Panc1 (cell line): ENCODE data around the gene VTI1A. TPM values are rescaled to one million over a fixed set of nuclear protein-coding genes. Genes with fewer than 3 reads are reported as not detected.

Experiments
- ATAC-seq: fragments of 200-7000 bp; cut with Tn5 transposase; 2 replicates; pipeline ENCODE4 v1.9.1; 2020; ENCODE audit warnings: mild to moderate bottlenecking, moderate library complexity
- BruUV-seq: library from RNA; stranded (reverse); fragments of 400-500 nt; replicated peaks from 2 replicates; lab custom pipeline; 2021; lab: Mats Ljungman, UMichigan
- CTCF ChIA-PET: fragments of 300-600 bp; sonication (Branson Sonifier 250); formaldehyde crosslinking; loops from one replicate; lab custom pipeline; 2022; ENCODE audit warnings: antibody characterized with exemption; lab: Charles Lee
- POLR2A ChIA-PET: fragments of 300-600 bp; sonication (Branson Sonifier 250); formaldehyde crosslinking; loops from one replicate; lab custom pipeline; 2022; ENCODE audit warnings: antibody characterized with exemption; lab: Charles Lee
- DNase-seq: peaks from one replicate; pipeline ENCODE4 v3.0.0-alpha.2; 2010; ENCODE audit warnings: low read depth, low spot score
- H3K27ac ChIP-seq: 2 replicates; pipeline ENCODE4 v1.5.1; 2011; ENCODE audit warnings: mild to moderate bottlenecking, low read length, inconsistent platforms
- H3K27me3 ChIP-seq: fragments of 200-500 bp; sonication (Bioruptor generic); 2 replicates; pipeline ENCODE4 v1.6.0; 2014; ENCODE audit warnings: low read length, inconsistent platforms; ENCODE audit not compliant: control insufficient read depth, insufficient read depth
- H3K36me3 ChIP-seq: fragments of 200-500 bp; sonication (Bioruptor generic); 2 replicates; pipeline ENCODE4 v1.5.1; 2014; ENCODE audit warnings: inconsistent platforms, mild to moderate bottlenecking, low read length, moderate library complexity; ENCODE audit not compliant: control insufficient read depth, insufficient read depth
- H3K4me1 ChIP-seq: 2 replicates; pipeline ENCODE4 v1.5.1; 2011; ENCODE audit warnings: inconsistent platforms, mild to moderate bottlenecking, low read length, moderate library complexity; ENCODE audit not compliant: control insufficient read depth, insufficient read depth
- H3K4me3 ChIP-seq, 2 experiments: 2 replicates each; pipeline ENCODE4 v1.5.1; 2011 to 2012; ENCODE audit warnings: low read depth in 2 of 2, low read length in 2 of 2, mild to moderate bottlenecking in 2 of 2, inconsistent platforms in 1 of 2, moderate library complexity in 1 of 2
- H3K9me3 ChIP-seq: fragments of 200-500 bp; sonication (Bioruptor generic); 2 replicates; pipeline ENCODE4 v1.5.1; 2014; ENCODE audit warnings: low read depth, mild to moderate bottlenecking, inconsistent platforms, low read length, moderate library complexity; ENCODE audit not compliant: control insufficient read depth, insufficient read depth
- POLR2AphosphoS5 ChIP-seq: IDR thresholded peaks from 2 replicates; pipeline ENCODE4 v1.6.1; 2012; ENCODE audit warnings: mild to moderate bottlenecking, low read depth, low read length, moderate library complexity
- REST ChIP-seq, 2 experiments: IDR thresholded peaks; 2 replicates each; pipeline ENCODE4 v1.6.1; 2011 to 2012; ENCODE audit warnings: low read depth in 2 of 2, control low read depth in 1 of 2, low read length in 1 of 2, mild to moderate bottlenecking in 1 of 2, moderate library complexity in 1 of 2; ENCODE audit not compliant: insufficient read depth in 1 of 2
- SIN3A ChIP-seq: IDR thresholded peaks from 2 replicates; pipeline ENCODE4 v1.6.1; 2012; ENCODE audit warnings: low read depth, mild to moderate bottlenecking, low read length, moderate library complexity, borderline replicate concordance; ENCODE audit not compliant: insufficient read depth
- TCF7L2 ChIP-seq: IDR thresholded peaks from 2 replicates; pipeline ENCODE4 v1.6.1; 2011; ENCODE audit warnings: mild to moderate bottlenecking, low read depth, low read length, inconsistent platforms
- in situ Hi-C: cut with HindIII; loops from 2 replicates; pipeline ENCODE4 v1.10.0; 2016; ENCODE audit warnings: low sequenced_read_pairs, low pct_unique_long_range_greater_than_20kb
- intact Hi-C: fragments of 100-400 bp; cut with micrococcal nuclease; formaldehyde crosslinking; loops from one replicate; pipeline ENCODE4 v1.10.0; 2022; ENCODE audit not compliant: unreplicated experiment
- total RNA-seq: library from RNA; stranded (reverse); gene quantifications from one replicate; pipeline ENCODE4 v1.2.1, GENCODE V29; 2021; ENCODE audit not compliant: unreplicated experiment
- TF ChIP-seq, protein P1 (sequence below): fragments of 450-650 bp; IDR thresholded peaks from 2 replicates; pipeline ENCODE4 v1.5.1; 2017; ENCODE audit warnings: mild to moderate bottlenecking

Gene VTI1A
- total RNA-seq, 1 experiment from 2014 or later = 36.3 TPM

DNA sequence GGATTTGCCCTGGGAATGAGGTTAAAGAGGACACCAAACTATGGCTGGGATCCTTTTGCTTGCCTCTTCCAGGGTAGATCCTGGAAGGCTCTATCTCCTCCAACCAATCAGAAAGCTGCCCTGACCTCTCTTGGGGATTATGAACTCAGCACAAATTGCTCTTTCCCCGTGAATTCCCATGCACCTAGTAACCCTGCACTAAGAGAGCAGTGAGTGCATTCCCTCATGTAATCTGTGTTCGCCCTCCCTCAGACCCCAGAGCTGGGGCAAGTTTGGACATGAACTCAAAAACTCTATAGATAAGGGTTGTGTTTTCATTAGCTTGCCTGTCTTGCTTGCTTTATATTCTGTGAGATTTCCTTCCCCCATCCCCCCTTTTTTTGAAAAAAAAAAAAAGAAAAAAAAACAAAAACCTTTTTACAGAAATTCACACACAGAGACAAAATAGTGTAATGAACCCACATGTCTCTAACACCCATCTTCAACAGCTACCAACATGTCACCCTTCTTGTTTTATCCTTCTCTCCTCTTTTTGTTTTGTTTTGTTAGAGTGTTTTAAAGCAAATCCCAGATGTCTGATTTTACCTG lies 277.5 kb downstream of the VTI1A start:
- Histone ChIP-seq H3K4me3 (no peak overlapping the region), H3K27me3 (no peaks in the 10 kb centered on the region), H3K27ac (no peak overlapping the region), H3K9me3 (no peaks in the 10 kb centered on the region), H3K4me1 (no peaks in the 10 kb centered on the region), H3K36me3 (no peaks in the 10 kb centered on the region)
- POLR2A ChIA-PET = no interaction called here
- in situ Hi-C loops (no loop called here), intact Hi-C loops (loop anchor here (10.0 kb wide), 1 partner anchor 230 kb away; the partner anchor contains the start of gene TCF7L2)
- CTCF ChIA-PET = no interaction called here
- no TSS peak for BruUV-seq
- ATAC-seq (no peak), DNase-seq (no peak)
- no peak for TF ChIP-seq TCF7L2
- no peak for TF ChIP-seq REST (IDR thresholded peaks at IDR 0.05; ENCODE audit: insufficient read depth in 1 of 2, low read depth in 2 of 2, low read length in 1 of 2)
- TF ChIP-seq, protein P1, sequence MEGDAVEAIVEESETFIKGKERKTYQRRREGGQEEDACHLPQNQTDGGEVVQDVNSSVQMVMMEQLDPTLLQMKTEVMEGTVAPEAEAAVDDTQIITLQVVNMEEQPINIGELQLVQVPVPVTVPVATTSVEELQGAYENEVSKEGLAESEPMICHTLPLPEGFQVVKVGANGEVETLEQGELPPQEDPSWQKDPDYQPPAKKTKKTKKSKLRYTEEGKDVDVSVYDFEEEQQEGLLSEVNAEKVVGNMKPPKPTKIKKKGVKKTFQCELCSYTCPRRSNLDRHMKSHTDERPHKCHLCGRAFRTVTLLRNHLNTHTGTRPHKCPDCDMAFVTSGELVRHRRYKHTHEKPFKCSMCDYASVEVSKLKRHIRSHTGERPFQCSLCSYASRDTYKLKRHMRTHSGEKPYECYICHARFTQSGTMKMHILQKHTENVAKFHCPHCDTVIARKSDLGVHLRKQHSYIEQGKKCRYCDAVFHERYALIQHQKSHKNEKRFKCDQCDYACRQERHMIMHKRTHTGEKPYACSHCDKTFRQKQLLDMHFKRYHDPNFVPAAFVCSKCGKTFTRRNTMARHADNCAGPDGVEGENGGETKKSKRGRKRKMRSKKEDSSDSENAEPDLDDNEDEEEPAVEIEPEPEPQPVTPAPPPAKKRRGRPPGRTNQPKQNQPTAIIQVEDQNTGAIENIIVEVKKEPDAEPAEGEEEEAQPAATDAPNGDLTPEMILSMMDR = no peak
- TF ChIP-seq POLR2AphosphoS5 = no peak
- no peak for TF ChIP-seq SIN3A

DNA sequence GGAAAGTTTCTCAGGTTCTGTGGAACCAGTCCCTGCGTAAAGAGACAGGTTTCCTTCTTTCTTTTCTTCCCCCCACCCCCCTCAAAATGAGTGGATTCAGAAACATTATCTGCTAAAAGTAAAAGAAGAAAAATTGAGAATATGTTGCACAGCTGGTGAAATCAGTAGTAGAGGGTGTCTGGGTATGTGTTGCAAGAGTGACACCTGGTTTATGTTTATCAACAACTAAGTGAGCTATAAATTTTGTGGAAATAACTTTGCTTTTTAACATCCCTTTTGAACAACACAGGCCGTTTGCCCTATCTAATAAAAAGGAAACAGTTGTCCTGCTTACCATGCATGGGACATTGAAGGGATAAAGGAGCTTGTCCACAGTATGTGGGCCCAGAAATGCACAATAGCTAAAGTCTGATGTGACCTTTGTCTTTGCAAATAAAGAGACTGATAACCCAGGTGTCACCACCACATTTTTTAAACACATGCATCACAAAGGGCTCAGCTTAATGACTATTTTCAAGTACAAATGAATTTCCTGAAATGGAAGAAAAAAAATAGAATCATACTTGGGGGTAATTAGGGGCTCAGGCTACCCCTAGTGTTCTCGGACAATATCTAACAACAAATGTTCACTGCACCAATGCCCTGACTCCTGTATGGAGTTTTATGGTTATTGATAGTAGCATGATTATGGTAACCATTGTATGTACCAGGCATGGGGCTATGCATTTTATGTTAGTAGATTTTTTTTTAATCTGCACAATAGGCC lies 281.3 kb downstream of the VTI1A start:
- CTCF ChIA-PET = no interaction called here
- in situ Hi-C loops = no loop called here
- H3K27ac ChIP-seq = no peak overlapping the region; the same call in 1 of the 2 replicates
- no peak for TF ChIP-seq POLR2AphosphoS5
- no peak for TF ChIP-seq TCF7L2
- TF ChIP-seq, protein P1 = no peak
- BruUV-seq = no TSS peak
- H3K27me3 ChIP-seq = no peaks in the 10 kb centered on the region
- no peaks in the 10 kb centered on the region for H3K9me3 ChIP-seq
- intact Hi-C loops = loop anchor here (10.0 kb wide), 1 partner anchor 226 kb away; the partner anchor contains the start of gene TCF7L2
- no peak overlapping the region for H3K4me3 ChIP-seq
- no peaks in the 10 kb centered on the region for H3K4me1 ChIP-seq
- DNase-seq = no peak
- POLR2A ChIA-PET = no interaction called here
- no peaks in the 10 kb centered on the region for H3K36me3 ChIP-seq
- no peak for ATAC-seq
